Osteoblast (primary cell): ENCODE measurements around the gene SPRN. TPM values are rescaled to one million over a fixed set of nuclear protein-coding genes. Genes with fewer than 3 reads are reported as not detected.

Experiments
- DNase-seq: peaks from one replicate; pipeline ENCODE4 v3.0.0; 2011; ENCODE audit warnings: low spot score, mixed read lengths; ENCODE audit not compliant: insufficient read length; ENCODE audit errors: missing footprints
- H2AFZ ChIP-seq: 2 replicates; pipeline ENCODE4 v1.6.0; 2011; ENCODE audit warnings: mild to moderate bottlenecking, low read length
- H3K27ac ChIP-seq: 2 replicates; pipeline ENCODE4 v1.5.1; 2011; ENCODE audit warnings: mild to moderate bottlenecking, low read depth, low read length, moderate library complexity
- H3K27me3 ChIP-seq: 2 replicates; pipeline ENCODE4 v1.6.0; 2012; ENCODE audit warnings: mild to moderate bottlenecking, control low read depth, inconsistent platforms, low read length, moderate library complexity; ENCODE audit not compliant: insufficient read depth
- H3K36me3 ChIP-seq: 2 replicates; pipeline ENCODE4 v1.5.1; 2011; ENCODE audit warnings: mild to moderate bottlenecking, low read length, control low read depth, moderate library complexity; ENCODE audit not compliant: insufficient read depth
- H3K4me1 ChIP-seq: 2 replicates; pipeline ENCODE4 v1.5.1; 2011; ENCODE audit warnings: mild to moderate bottlenecking, low read length, control low read depth, moderate library complexity; ENCODE audit not compliant: insufficient read depth
- H3K4me2 ChIP-seq: 2 replicates; pipeline ENCODE4 v1.6.0; 2011; ENCODE audit warnings: mild to moderate bottlenecking, low read length; ENCODE audit not compliant: insufficient read depth
- H3K4me3 ChIP-seq: fragments of 200-600 bp; sonication (generic); 3 replicates; pipeline ENCODE4 v1.5.1; 2012; ENCODE audit warnings: mild to moderate bottlenecking, low read length, inconsistent platforms; ENCODE audit not compliant: insufficient read depth
- H3K79me2 ChIP-seq: 2 replicates; pipeline ENCODE4 v1.6.0; 2012; ENCODE audit warnings: mild to moderate bottlenecking, low read length, control low read depth, inconsistent platforms; ENCODE audit not compliant: insufficient read depth
- H3K9me3 ChIP-seq: 2 replicates; pipeline ENCODE4 v1.5.1; 2011; ENCODE audit warnings: low read depth, low read length, control low read depth
- H4K20me1 ChIP-seq: 2 replicates; pipeline ENCODE4 v1.6.0; 2012; ENCODE audit warnings: mild to moderate bottlenecking, low read length, control low read depth; ENCODE audit not compliant: insufficient read depth
- total RNA-seq: library from RNA; depleted of rRNA; stranded (reverse); fragments of >200 nt; gene quantifications from 2 replicates; pipeline ENCODE4 v1.2.3, GENCODE V29; 2012
- TF ChIP-seq, protein P1 (sequence below): IDR thresholded peaks from 2 replicates; pipeline ENCODE4 v1.5.1; 2011; ENCODE audit warnings: mild to moderate bottlenecking, low read depth, low read length, moderate library complexity; ENCODE audit errors: extremely low read depth

SPRN gene
- total RNA-seq, 1 donor, result under 0.01 TPM

DNA sequence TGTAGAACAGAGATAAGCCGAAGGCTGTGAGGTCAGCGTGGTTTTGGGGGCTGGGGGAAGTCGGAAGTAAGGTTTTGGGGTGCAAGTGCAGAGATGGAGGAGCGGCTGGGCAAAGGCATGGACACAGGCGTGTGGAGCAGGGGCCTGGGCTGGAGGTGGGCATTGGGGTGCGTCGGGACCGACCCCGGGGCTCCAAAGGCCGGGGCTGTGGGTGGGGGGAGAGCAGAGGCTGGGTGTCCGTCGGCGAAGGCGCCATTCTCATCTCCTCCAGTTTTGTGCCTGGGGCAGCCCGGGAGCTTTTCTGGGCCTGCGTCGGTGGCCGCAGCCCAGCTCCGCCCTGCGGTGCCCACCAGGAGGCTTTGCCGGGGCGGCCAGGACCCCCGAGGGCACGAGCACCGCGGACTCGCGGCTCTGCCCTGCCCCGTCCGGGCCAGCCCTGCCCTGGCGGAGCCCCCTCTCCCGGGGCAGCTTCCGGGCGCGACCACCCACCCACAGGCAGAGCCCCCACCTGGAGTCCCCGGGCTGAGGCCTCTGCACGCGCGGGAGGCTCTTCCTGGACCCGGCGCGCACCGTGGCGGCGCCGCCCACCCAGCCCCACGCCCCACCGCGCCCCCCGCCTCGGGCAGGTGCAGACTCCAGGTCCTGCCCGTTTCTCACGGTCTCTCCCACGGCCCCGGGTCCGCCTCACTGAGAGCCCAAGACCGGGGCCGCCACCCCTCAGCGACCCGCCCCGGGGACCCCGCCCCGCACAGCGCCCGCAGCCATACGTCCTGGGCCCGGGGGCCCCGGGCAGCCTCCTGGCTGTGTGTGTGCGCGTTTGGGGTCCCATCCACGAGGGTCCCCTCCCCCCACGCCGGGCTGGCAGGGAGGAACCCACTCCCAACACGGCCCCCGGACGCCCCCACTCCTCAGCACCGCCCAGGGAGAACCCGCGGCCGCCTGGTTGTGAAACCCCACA lies 21.6 kb upstream of the SPRN start:
- Histone ChIP-seq H2AFZ (no peak overlapping the region), H3K4me1 (no peaks in the 10 kb centered on the region), H3K4me2 (no peak overlapping the region), H3K4me3 (no peak overlapping the region), H3K27me3 (no peaks in the 10 kb centered on the region), H3K27ac (no peak overlapping the region), H3K9me3 (peaks cover 4% of the 10 kb centered on the region), H3K36me3 (no peaks in the 10 kb centered on the region), H3K79me2 (no peaks in the 10 kb centered on the region), H4K20me1 (no peaks in the 10 kb centered on the region)
- DNase-seq, result peak; percentile 82
- TF ChIP-seq, protein P1, sequence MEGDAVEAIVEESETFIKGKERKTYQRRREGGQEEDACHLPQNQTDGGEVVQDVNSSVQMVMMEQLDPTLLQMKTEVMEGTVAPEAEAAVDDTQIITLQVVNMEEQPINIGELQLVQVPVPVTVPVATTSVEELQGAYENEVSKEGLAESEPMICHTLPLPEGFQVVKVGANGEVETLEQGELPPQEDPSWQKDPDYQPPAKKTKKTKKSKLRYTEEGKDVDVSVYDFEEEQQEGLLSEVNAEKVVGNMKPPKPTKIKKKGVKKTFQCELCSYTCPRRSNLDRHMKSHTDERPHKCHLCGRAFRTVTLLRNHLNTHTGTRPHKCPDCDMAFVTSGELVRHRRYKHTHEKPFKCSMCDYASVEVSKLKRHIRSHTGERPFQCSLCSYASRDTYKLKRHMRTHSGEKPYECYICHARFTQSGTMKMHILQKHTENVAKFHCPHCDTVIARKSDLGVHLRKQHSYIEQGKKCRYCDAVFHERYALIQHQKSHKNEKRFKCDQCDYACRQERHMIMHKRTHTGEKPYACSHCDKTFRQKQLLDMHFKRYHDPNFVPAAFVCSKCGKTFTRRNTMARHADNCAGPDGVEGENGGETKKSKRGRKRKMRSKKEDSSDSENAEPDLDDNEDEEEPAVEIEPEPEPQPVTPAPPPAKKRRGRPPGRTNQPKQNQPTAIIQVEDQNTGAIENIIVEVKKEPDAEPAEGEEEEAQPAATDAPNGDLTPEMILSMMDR, result no peak

DNA sequence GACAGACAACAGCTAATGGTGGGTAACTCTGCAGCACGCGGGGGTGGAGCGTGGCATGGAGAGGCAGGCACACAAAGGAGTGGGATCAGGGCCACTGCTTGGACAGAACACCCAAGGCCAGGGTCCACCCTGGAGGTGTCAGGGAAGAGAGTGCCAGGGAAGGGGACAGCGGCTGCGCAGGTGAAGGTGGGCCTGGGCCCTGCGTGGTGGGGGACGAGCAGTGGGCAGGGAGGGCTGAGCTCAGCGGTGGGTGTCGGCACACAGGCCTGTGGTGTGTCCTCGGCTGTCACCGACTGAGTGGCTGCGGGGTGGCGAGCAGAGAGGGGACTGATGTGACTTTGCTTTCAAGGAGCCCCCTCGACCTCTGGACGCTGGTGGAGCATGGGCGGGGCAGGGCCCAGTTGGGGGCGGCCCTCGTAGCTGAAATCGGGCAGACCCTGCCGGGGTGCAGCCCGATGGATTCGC lies 20.9 kb upstream of the SPRN start:
- H3K79me2 ChIP-seq, result no peaks in the 10 kb centered on the region
- H3K27ac ChIP-seq, result no peak overlapping the region
- no peak overlapping the region for H3K4me3 ChIP-seq
- peak; percentile 87 for DNase-seq
- no peaks in the 10 kb centered on the region for H3K4me1 ChIP-seq
- TF ChIP-seq, protein P1, result no peak
- H2AFZ ChIP-seq, result no peak overlapping the region
- no peak overlapping the region for H3K4me2 ChIP-seq
- no peaks in the 10 kb centered on the region for H4K20me1 ChIP-seq
- H3K36me3 ChIP-seq, result no peaks in the 10 kb centered on the region
- no peaks in the 10 kb centered on the region for H3K27me3 ChIP-seq
- peaks cover 4% of the 10 kb centered on the region for H3K9me3 ChIP-seq

GRCh38 chr10:133444342-133445267 lies 20.2 kb upstream of the SPRN start:
- Histone ChIP-seq H3K27ac (no peak overlapping the region), H3K79me2 (no peaks in the 10 kb centered on the region), H3K4me3 (no peak overlapping the region), H2AFZ (no peak overlapping the region), H4K20me1 (peaks cover 1% of the 10 kb centered on the region), H3K4me1 (no peaks in the 10 kb centered on the region), H3K27me3 (no peaks in the 10 kb centered on the region), H3K4me2 (no peak overlapping the region), H3K9me3 (peaks cover 4% of the 10 kb centered on the region), H3K36me3 (no peaks in the 10 kb centered on the region)
- DNase-seq, result peak; percentile 76
- TF ChIP-seq, protein P1, result no peak
